CD4-positive, alpha-beta T cell treated with Interleukin-17A for 4 hours (primary cell): ENCODE data around the gene MXI1.
"Not testable (repeated sequence)": the region's sequence is repeated elsewhere in the genome, so short reads cannot be mapped to it uniquely, and the experiment has no call there.

Source experiments
- DNase-seq: peaks from one replicate; pipeline ENCODE4 v3.0.0-alpha.2; 2020; ENCODE audit warnings: mixed read lengths

The MXI1 gene

DNA sequence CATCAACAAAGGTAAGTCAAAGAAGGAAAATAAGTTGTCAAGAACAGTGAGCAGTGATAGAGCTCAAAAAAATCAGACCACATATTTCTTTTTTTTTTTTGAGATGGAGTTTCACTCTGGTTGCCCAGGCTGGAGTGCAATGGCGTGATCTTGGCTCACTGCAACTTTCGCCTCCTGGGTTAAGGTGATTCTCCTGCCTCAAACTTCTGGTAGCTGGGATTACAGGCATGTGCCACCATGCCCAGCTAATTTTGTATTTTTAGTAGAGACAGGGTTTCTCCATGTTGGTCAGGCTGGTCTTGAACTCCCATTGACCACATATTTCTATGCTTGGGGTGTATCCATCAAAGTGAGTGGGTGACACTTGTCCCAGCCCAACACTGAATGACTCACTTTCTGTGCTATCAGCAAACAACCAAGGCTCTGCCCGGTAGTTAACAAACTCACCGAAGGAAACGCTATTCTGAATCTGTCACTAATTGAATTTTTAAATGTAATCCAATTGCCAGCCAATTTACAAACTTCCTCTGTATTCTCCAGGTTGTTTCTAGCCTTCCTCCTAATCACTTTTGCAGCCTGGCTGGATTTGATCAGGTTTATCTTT lies 116.9 kb downstream of the MXI1 start:
- no peak for DNase-seq

GRCh38 chr10:110324805-110325280 lies 117.4 kb downstream of the MXI1 start:
- DNase-seq, result no peak

DNA sequence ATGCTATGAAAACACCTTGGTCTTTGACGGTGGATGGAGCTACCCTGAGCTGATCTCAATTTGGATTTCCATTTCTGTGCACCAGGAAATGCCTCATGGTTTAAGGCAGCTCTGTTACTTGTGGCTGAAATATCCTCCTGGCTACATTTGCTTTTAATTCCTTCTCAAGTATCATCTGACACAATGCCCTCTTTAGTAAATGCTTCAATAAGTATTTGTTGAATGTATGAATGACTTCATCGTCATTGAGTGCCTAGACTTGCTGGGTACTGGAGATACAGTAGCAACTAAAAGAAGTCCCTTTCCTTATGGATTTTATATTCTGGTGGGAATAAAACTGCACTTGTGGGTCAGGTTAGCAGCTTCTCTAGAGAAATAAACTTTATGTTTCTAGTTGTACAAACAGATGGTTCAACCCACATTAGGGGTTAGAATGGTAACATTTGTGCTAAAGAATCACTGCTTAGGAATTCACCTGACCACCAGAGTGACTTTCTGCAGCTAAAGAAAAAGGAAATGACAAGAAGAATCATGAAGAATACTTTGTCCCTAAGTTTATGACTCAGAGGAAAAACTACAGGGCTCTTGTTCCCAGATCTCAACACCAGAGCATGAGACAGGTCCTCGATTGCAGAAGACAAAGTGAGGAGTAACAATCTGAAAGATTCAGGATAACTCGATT lies 119.1 kb downstream of the MXI1 start:
- no peak for DNase-seq

GRCh38 chr10:110327262-110327914 lies 120.0 kb downstream of the MXI1 start:
- DNase-seq, result no peak

- DNase-seq, result no peak
These were observed 123.3 kb downstream of the MXI1 start for GRCh38 chr10:110330675-110331074.

DNA sequence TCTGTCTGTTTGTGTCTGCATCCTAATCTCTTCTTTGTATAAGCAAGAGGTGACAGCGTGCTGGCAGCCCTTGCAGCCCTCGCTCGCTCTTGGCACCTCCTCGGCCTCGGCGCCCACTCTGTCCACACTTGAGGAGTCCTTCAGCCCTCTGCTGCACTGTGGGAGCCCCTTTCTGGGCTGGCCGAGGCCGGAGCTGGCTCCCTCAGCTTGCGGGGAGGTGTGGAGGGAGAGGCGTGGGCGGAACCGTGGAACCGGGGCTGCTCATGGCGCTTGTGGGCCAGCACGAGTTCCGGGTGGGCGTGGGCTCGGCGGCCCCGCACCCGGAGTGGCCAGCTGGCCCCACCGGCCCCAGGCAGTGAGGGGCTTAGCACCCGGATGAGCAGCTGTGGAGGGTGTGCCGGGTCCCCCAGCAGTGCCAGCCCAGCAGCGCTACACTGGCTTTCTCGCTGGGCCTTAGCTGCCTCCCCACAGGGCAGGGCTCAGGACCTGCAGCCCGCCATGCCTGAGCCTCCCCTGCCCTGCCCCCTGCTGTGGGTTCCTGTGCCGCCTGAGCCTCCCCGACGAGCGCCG lies 123.9 kb downstream of the MXI1 start:
- not testable (repeated sequence) for DNase-seq

GRCh38 chr10:110334061-110334656 lies 126.8 kb downstream of the MXI1 start:
- DNase-seq, result no peak

DNA sequence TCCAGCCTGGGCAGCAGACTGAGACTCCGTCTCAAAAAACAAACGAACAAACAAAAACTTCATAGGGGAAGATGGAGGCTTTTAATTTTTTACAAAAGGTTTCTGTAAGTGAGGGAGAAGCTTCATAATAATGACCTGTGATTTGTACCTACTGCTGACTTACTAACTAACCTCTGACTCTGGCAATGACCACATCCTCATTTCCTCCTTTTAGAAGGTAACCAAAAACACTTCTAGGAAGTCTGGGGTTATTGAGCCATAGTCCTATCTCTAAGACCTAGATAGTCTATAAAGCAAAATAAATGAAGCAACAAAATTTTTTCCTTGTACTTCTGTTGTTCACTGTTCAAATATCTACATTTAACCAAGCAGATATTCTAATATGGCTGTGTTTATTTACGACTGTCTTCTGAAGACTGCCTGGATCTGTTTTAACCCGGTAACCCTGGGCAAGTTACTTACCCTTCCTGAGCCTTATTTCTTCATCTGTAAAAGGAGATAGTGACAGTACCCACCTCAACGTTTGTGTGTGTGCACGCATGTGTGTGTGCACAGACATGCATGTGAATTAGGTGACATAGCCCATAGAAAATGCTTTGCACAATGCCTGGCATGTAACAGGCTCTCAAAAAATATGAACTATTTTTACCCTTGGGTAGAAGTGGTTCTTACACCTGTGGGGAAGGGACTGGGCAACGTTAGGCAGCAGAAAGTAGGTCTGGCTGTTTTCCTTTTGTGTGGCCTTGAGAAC lies 128.1 kb downstream of the MXI1 start:
- DNase-seq, result no peak

- no peak for DNase-seq
These were observed 128.8 kb downstream of the MXI1 start for GRCh38 chr10:110336111-110336721.
